Measurements from ENCODE around the gene LCN9.

LCN9 gene

DNA sequence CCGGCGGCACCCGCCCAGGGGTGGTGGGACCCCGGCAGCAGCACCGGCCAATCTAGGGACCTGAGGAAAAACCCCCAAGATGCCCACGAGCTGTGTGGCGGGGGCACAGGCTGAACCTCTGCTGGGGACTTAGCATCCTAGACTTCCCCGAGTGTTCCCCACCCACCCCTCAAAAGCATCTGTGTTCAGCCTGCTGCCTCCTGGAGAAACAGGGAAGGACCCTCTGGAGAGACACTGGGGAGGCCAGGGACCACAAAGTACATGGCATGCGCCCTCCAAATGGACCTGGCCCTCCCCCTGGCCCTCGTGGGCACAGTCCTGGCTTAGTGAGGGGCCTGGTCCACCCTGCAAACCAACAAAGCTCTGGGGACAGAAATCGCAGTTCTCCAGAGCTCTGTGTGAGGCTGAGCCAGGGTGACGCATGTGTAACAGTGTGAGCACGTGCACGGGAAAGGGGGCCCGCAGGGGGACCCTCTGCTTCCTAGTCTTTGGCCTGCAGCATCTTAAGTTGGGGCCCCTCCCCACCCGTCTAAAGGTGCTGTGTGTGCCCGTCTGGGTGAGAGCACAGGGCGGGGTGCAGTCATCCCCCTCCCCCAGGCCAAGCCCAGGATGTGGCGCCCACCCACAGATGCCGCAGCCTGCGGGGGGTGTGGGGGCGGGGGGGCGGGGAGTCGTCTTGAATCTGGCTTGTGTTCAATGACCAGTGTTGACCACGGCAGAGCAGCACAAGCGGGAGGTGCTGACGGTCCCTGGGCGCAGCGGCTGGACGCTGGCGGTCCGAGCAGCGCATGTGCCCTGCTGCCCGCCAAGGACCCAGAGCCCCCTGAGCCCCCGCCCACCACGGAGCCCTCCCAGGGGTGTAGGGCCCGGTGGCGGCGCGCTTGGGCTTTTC lies 38.2 kb downstream of the LCN9 start:
- no peak for DNase-seq

DNA sequence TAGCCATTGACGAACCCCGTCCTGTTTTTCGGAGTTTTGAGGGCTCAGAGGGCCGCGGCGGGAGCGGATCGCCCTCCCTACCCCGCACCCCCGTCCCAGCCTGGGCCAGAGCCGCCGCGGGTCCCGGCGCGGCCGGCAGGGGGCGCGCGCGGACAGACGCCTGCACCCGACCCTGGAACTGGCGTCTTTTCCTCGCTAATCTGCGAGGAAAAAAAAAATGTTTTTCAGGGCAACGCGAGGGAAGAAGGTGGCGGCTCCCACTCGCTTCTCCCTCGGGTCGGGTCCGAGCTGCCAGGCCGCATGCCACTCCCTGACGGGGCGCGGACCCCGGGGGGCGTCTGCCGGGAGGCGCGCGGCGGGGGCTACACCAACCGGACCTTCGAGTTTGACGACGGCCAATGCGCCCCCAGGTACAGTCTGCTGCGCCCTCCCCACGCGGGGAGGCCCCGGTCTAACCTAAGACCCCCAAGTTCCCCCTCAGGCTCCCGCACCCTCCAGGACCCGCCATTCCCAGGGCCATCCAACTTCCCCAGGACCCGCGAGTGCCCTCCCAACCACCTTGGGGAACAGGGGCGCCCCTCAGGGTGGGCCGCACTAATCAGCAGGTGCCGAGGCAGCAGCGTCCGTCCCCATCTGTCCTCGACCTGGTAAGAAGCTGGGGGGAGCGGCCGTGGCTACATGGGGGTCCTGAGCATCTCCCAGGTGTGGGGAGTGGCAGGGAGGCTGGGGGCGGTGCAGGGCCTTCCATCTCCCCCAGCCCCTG lies 39.0 kb downstream of the LCN9 start, which contains the start of gene KCNT1:
TSS of gene KCNT1 (plus strand) at position 227 of the 763 bp plus-strand sequence. CDS start at position 301, 74 bp downstream.
- peak; percentile 33 for DNase-seq

DNA sequence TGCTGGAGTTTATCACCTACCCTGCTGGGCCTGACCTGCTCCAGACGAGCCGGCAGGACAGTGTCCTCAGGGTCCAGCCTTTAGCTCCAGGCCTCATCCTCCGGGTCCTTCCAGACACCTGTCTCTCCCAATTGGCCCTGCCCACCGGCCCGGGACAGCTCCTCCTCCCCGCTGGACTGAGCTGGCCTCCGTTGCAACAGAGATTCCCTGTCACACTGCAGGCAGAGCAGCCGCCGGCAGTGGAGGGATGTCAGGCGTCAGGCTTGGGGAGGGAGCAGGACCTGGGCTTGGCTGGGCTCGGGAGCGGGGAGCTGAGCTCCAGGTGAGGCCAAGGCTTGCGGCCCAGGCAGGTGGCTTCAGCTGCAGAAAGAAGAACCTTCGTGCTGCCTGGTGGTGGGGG lies 40.6 kb downstream of the LCN9 start:
- DNase-seq: no peak

DNA sequence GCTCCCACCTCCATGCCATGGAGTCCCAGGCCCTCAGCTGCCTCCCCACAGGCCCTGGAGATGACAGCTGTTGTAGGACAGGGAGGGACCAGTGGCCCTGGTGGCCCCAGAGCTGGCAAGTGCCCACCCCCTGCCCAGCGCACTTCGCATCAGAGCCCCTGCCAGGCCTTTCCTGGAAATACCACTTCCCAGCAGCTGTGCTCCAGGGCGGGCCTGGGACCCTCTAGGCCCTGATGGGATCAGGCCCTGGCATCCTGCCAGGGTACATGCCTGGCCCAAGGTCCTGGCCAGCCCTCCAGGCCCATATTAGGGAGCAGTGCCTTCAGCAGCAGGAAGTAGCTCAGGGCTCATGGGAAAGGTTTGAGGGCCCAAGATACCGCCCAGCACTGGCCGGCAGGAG lies 41.4 kb downstream of the LCN9 start:
- peak; percentile 6 for DNase-seq

DNA sequence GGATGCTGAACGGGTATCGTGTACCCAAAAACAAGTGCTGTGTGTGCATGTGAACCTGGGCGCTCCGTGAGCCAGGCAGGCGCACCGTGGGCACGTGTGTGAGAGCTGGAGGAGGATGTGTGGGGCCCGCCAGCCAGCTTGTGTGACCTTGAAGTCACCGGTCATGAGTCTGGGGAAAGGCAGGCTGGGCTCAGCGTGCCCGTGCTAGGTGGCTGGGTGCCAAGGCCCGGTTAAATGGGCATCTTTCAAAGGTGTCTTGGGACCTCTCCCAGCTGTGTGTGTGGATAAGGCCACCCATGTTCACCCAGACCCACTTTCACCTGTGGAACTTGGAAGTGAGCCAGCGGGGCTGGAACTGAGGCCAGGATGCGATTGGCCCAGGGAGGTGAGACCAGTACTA lies 42.3 kb downstream of the LCN9 start:
- no peak for DNase-seq

DNA sequence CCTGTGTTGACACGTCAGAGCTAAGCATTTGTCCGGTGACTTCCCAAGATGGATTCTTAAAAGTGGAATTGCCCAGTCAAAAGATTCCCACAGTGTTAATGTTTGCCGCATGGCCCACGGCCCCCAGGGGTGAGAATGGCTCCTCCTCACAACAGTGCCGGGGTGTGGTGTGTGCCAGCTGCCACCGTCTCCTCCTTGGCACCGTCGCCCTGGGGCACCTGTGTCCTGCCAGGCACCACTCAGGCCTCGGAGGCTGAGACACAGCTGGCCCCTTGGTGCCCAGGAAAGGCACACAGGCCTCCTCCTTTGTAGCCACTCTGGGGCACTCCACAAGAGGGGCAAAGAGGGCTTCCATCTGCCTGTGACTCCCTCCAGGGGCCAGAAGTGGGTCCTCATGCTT lies 43.2 kb downstream of the LCN9 start:
- no peak for DNase-seq

DNA sequence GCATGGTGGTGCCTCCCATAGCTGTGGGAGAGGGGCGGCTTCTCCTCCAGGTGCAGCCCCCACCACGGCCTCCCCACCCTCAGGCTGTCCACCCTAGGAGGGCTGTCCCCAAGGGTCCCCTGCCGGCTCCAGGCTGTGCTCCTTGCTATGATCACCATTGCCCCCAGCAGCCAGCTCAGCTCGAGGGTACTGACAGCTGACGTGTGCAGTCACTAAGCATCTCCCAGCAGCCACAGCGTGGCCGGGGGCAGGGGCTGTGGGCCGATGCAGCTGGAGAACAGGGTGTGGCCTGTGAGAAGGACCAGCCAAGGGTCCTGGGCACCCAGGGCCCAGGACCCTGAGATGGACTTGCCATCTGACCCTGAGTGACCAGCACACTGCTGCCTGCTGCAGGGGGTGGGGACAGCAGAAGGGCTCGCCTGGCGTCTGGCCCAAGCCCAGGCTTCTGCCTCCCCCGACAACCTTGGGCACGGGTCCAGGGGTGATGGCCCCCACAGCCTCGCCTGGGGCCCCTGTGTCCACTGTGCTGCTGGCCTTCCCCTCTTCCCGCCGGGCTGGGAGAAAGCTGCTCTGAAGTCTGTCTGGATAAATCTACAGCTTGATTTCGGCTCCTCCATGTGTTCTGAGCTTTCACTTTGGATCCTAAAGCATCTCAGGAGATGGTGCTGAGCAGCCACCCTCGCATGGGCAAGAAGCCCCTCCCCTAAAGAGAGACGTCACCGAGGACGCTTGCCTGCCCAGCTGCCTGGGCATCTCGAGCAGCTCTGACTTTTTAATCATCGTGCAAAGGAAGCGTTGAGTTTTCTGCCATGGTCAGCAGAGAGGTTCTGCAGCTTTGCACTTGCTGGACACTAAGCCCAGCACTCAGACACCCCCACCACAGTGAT lies 44.4 kb downstream of the LCN9 start:
- no peak for DNase-seq

DNA sequence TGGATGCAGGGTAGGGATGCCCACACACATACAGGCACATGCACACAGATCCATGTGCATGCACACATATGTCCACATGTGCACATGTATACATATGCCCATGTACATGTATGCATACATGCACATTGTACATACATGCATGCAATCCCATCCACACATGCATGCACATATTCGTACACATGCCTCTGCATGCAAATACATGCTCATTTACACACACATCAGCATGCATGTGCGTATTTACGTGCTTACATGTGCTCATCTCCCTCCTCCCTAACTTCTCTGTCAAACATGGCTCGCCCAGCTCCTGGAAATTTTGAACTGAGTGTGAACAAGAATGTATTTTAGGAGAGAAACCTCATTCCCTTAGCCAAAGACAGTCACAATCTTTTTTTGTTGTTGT lies 45.1 kb downstream of the LCN9 start:
- no peak for DNase-seq

DNA sequence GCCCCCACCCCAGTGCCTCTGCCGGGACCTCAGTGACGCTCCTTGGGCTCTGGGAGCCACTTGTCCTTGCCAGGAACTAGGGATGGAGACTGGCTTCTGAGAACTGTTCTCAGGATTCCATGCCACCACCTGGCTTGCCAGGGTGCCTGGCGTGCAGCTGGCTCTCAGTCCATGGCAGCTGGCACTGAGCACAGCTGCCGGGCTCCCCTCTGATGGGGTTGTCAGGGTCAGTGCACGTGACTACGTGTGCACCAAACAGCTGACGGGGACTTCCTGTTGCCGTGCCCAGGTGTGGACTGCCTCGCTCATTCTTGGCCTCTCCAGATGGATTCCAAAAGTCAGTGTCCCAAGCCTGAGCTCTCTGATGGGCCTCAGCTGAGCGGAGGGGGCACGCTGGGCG lies 48.3 kb downstream of the LCN9 start:
- no peak for DNase-seq

DNA sequence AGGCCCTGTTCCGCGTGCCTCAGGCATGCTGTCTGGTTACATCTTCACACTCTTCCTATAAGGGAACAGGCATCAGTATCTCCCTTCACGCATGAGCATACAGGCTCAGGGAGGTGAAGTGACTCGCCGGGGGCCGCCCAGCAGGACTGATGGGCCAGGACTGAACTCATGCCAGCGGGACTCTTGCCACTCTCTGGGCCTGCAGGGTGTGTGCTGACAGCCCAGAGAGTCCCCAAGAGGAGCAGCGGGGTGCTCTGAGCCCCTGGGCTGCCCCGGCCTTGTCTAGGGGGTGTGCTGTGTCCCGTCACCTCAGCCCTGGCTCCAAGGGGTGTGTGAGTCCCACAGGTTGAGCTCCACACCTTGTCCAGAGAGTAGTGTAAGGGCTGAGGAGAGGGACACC lies 48.8 kb downstream of the LCN9 start:
- no peak for DNase-seq

DNA sequence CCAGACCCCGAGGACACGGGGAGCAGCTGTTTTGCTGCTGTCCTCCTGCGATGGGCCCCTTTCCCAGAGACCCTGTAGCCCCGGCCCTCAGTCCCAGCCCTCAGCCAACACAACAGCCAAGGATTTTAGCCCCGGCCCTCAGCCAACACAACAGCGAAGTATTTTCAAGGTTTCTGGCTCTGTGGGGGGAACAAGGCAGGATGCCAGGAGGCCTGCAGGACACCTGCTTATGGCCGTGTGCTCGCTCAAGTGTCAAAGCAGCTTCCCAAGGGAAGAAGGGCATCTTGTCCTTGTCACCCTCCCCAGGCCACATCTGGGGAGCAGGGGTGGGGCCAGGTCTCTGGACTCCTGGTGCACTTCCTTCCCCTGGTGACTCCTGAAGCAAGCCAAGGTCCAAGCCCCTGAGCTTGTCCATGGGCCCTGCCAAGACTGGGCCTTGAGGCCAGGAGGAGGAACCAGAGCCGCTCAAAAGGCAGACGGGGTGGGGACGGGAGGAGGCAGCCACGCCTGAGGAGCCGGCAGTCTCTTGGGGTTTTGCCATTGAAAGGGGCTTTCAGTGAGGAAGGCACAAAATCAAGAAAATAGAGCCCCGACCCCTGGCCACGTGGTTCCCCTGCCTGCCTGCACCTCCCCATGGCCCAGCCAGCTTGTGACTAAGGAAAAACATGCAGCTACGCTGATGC lies 49.6 kb downstream of the LCN9 start:
- no peak for DNase-seq

DNA sequence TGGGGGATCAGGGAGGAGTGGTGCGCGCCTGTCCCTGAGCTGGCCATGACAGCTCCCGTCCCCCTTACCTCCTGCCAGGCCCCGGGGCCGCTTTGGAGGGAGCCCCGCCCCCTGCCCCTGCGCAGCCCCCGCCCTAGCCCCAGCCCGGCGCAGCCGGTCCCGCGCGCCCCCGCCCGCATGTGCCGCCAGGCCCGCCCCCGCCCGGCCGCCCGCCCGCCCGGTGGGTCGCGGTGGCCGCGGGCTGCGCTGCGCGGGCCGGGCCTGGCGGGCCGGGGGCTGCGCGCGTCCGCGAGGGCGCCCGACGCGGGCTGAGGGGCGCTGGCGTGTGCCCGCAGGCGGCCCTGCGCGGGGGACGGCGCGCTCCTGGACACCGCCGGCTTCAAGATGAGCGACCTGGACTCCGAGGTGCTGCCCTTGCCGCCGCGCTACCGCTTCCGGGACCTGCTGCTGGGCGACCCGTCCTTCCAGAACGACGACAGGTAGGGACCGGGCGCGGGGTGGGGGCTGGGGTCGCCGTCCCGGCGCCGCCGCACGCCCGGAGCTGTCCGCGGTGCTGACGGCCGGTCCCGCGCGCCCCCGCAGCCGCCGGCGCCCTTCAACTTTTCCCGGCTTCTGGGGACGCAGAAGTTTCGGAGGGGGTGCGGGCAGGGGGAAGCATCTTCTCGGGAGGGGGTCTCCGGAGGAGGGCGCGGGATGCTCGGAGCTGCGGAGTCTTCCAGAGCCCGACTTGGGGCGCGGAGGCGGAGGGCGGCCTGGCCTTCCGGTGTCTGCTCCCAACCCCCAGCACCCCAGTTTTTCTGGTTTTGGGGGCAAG lies 51.3 kb downstream of the LCN9 start:
- no peak for DNase-seq

DNA sequence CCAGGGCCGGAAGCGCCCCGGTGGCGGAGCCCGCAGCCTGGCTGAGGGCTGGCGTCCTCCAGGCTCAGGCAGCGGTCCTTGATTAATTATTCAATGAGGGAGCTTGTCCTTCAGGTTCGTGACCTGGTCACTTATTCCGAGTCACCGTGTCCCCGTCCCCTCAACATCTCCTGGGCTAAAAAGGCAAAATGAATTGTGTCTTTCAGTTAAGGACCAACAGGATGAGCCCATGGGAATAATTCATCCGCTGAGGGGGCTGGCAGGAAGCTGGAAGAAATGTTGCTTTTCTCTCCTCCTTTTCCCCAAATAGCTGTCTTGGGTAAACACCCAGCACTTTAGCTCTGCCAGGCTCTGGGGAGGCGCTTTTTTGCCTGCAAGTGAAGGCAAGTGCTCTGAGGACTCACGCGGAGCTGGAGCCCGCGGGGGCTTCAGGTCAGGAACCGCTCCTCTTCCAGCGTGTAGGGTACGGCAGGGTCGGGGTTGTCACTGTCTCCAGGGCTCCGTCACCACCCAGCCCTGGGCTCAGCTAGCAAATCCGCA lies 52.0 kb downstream of the LCN9 start:
- DNase-seq: no peak

DNA sequence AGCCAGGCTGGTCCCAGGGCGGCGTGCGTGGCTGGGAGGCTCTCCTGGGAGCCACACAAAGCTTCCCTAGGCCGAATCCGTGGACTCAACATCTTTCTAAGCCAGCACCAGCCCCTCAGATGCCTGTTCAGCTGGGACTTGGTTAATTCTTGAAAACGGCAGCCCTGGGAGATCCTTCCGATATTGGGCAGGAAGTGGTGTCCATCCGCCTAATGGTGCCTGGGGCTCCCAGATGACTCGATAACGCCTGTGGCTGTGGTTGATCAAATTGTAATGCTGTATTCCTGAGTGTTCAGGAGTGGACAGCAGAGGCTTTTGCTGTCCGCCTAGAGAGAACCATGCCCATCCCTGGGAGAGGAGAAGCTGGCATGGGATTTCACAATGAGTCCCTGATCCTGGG lies 52.9 kb downstream of the LCN9 start:
- no peak for DNase-seq

All from hematopoietic multipotent progenitor cell treated with erythropoietin and hydrocortisone succinate and interleukin-3 and kit ligand, for 8 days (in vitro differentiated cells).